Stimulated activated CD4-positive, alpha-beta T cell treated with anti-CD3 and anti-CD28 coated beads, Interleukin-2, amount 100 ng/mL, for 4 hours (primary cell): ENCODE results near the gene CEP85.

Experiments
- DNase-seq: peaks from one replicate; pipeline ENCODE4 v3.0.0-alpha.2; 2020; ENCODE audit warnings: low read depth

CEP85 gene

GRCh38 chr1:26278724-26279455 is 44.9 kb downstream of the CEP85 start:
- DNase-seq = peak; percentile 47

- DNase-seq = peak; percentile 77
Observed at GRCh38 chr1:26279456-26280332, 45.7 kb downstream of the CEP85 start, which contains the start of gene SH3BGRL3. SH3BGRL3 (plus strand) TSS chr1:26280086; CDS start chr1:26280156, 70 bp downstream.

DNA sequence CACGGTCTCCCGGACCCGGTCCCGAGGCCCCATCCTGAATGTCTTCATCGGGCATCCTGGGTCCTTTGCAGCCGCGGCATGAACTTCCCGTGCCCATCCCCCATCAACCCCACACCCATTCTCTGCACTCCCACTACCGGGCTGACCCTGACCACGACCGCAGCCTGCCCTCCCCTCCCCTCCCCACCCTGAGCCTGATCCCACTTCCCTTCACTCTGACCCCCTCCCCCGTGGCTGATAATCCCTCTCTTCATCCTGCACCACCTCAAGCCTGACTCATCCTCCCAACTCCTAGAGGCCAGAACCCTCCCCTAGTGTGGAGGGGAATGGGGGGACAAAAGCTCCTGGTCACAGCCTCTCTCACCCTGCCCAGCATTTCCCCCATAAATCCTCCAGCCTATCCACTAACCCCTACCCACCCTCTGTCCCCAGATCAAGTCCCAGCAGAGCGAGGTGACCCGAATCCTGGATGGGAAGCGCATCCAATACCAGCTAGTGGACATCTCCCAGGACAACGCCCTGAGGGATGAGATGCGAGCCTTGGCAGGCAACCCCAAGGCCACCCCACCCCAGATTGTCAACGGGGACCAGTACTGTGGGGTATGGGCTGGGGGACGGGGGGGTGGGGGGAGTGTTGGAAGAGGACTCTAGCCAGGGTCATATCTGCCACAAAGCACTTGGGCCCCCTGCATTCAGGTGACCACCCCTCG is 46.5 kb downstream of the CEP85 start:
- DNase-seq = no peak

DNA sequence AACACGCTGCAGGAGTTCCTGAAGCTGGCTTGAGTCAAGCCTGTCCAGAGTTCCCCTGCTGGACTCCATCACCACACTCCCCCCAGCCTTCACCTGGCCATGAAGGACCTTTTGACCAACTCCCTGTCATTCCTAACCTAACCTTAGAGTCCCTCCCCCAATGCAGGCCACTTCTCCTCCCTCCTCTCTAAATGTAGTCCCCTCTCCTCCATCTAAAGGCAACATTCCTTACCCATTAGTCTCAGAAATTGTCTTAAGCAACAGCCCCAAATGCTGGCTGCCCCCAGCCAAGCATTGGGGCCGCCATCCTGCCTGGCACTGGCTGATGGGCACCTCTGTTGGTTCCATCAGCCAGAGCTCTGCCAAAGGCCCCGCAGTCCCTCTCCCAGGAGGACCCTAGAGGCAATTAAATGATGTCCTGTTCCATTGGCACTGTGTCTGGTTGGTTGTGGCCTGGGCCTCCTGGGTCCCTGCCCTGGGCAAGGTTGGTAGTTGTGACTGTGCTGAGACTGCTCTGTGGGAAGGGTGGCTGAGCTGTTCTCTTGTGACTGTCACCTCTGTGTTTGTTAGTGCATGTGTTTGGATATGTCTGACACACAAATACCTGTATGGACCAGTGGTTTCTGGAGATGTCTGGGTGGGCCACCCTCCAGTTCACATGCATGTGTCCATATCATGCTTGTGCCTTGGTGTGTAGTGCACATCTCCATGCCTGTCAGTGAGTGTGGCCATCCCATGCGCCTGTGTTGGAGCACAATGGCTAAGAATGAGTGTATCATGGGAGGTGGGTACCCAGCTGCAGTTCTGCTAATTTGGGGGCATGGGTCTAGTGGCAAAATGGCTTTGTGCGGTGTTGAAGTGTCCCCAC is 47.3 kb downstream of the CEP85 start:
- no peak for DNase-seq

DNA sequence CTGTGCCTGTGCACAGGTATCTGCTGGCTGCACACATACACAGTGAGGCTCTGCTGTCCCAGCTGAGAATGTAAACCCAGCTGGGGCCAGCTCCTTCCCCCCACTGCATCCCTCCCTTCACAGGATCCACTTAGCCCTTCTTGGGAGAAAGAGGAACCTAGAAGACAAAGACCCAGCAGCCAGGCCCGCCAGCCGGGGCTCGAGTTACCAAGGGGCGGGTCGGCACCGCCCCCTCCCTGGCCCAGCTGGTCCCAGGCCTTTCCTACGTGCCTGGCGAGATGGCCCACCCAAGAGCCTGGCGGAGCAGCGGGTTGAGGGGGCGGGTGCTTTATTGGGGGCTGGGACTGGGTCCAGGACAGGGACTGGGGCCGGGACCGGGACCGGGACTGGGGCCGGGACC is 48.0 kb downstream of the CEP85 start:
- no peak for DNase-seq

DNA sequence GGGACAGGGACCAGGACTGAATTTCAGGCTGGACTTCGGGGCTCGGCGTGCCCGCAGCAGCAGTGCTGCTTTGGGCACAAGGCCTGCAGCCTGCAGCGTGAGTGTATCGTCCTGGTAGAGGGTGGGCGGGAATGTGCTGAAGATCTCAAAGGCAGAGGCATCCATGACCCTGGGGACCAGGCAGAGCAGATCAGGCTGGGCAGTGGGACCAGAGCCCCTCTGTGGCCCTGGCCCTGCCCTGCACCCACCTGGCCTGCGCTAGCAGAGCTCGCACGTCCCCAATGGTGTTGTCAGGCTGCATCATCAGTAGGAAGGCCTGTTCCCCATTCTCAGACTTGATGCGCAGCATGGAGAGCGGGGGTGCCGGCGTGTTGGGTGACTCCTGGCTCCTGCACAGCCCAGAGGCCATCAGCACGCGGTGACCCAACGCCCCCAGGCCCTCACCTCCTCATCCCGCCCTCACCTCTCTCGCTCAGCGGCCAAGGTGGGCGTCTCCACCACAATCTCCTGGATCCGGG is 48.5 kb downstream of the CEP85 start:
- no peak for DNase-seq

GRCh38 chr1:26283279-26283853 is 49.4 kb downstream of the CEP85 start:
- no peak for DNase-seq

- no peak for DNase-seq
Observed at GRCh38 chr1:26283871-26284596, 50.0 kb downstream of the CEP85 start.

GRCh38 chr1:26284597-26285347 is 50.8 kb downstream of the CEP85 start:
- peak; percentile 99 for DNase-seq

DNA sequence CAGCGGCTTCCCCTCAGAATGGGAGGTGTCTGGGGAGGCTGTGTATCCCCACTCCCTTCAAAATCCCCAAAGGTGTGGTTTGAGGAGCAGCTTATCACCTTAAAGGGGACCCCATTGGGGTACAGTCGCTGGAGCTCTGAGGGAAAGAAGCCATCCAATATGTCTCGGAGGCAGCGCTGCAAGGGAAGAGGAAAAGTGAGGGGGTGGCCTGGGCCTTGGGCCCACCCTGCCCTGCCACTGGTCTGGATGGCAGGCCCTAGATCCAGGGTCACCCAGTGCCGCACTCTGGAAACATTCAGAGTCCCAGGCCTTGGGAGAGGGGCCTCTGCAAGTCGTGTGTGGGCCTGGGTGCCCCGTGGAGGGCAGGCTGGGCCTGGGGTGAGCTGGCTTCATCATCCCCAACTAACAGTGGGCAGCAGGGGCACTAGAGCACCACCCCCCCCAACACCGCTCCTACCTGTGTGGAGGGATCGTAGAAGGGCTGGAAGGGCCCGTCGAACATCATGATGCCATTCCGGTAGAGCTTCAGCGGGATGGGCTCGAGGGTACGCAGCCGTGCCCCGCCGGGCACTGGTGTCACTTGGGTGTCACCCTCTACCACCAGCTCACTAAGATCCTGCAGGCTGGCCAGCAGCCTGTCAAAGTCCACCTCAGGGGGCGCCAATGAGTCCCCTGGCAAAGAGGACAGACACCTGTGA is 51.5 kb downstream of the CEP85 start:
- no peak for DNase-seq

- no peak for DNase-seq
Observed at GRCh38 chr1:26286064-26286416, 52.0 kb downstream of the CEP85 start.

- no peak for DNase-seq
Observed at GRCh38 chr1:26287033-26287711, 53.2 kb downstream of the CEP85 start.

GRCh38 chr1:26287811-26288210 is 53.8 kb downstream of the CEP85 start:
- no peak for DNase-seq

DNA sequence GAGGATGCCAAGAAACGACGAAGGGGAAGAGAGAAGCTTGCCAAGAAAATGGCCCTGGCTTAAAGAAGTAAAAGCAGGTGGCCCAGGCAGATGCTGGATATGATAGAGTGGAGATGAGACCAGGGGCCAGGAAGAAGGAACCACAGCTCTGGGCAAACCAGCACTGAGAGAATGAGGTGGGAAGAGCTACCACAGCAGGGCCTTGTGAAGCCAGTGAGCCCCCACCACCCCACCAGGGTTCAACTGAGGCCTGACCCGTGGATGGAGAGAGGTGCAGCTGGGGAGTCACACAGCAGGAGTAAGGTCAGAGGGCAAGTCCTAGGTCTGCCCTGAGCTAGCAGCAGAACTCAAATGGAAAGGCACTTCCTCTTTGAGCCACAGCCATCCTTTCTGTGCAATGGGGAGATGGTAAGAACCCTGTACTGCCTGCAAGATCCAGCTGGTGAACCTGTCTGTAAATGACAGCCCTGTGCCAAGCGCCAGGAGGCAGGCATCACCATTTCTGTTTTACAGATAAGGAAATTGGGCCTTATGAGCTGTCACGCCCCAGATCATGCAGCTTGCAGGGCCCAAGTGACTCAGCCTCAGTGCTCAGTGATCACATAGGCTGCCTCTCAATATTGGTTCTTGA is 54.4 kb downstream of the CEP85 start:
- peak; percentile 66 for DNase-seq

- no peak for DNase-seq
Observed at GRCh38 chr1:26289158-26290059, 55.4 kb downstream of the CEP85 start.

DNA sequence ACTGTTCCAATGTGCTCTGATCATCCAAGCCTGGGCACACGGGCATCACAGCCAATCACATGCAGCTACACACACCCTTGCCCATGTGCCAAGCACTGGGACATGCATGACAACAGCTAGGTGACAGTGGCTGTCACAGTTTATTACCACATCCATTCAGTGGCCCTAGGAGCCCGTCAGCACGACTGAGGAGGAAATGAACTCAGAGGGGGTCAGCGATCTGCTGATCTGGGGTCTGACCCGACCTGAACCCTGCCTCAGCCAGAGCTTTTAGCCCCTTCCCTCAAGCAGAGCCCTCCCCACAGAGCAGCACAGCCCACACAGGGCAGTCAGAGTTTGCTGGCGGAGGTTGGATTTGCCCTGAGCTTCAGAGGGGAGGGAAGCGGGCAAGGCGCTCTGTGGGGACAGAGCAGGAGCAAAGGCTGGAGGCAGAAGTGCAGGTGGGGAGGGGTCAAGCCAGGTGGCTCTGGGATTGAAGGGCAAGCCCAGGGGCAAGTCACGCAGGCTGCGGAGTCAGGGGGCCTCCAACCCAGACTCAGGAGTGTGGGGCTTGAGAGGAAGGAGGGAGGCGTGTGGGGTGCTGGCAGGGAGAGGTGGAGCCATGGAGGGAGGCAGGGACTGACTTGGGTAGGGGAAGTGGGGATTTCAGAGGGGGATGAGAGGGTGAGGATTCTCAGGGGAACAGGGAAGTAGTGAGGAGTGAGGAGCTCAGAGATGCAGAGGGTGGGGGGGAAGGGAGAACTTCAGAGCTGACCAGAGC is 56.3 kb downstream of the CEP85 start:
- DNase-seq = no peak
